Measurements from ENCODE around the gene SEC31B.

DNA sequence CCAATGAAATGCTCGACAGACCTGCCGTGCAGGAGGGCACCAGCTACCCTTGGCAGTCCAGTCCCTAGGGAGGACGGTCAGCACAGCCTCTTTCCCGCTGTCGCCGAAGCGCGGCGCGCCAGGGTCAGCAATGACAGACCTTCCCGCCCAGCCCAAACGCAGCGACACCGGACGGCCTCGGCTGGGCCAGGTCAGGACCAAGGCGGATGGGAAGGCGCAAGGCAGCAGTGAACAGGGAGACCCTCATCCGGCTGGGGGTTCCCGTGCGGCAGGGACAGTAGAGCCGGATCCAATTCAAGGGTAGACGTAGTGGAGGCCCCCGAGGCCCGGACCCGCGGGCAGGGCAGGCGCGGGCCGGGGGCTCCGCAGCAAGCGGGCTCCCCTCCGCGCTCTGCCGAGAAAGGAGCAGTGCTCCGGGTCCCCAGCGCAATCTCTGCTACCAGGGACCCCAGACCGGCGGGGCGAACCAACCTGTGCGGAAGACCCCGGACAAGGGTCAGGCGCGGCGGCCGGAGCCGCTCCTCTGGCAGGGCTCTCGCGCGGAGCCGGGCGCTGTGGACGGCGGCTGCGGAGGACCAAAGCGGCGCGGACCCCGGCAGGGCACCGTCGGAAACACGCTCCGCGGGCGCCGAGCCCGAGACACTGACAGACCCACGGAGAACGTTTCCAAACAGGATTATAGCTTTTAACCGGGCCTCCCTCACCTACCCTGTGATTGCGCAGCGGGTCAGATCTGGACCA is at the start of gene SEC31B:
- no peak for TF ChIP-seq POLR2AphosphoS5 (IDR thresholded peaks at IDR 0.05; ENCODE audit: insufficient read depth, low read depth, low read length)
- TF ChIP-seq, protein P1, sequence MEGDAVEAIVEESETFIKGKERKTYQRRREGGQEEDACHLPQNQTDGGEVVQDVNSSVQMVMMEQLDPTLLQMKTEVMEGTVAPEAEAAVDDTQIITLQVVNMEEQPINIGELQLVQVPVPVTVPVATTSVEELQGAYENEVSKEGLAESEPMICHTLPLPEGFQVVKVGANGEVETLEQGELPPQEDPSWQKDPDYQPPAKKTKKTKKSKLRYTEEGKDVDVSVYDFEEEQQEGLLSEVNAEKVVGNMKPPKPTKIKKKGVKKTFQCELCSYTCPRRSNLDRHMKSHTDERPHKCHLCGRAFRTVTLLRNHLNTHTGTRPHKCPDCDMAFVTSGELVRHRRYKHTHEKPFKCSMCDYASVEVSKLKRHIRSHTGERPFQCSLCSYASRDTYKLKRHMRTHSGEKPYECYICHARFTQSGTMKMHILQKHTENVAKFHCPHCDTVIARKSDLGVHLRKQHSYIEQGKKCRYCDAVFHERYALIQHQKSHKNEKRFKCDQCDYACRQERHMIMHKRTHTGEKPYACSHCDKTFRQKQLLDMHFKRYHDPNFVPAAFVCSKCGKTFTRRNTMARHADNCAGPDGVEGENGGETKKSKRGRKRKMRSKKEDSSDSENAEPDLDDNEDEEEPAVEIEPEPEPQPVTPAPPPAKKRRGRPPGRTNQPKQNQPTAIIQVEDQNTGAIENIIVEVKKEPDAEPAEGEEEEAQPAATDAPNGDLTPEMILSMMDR (IDR thresholded peaks at IDR 0.05; ENCODE audit: extremely low read depth in 1 of 2, insufficient read depth in 1 of 2, low read depth in 1 of 2, low read length in 2 of 2) = no peak
- TF ChIP-seq, protein P2, sequence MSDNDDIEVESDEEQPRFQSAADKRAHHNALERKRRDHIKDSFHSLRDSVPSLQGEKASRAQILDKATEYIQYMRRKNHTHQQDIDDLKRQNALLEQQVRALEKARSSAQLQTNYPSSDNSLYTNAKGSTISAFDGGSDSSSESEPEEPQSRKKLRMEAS (IDR thresholded peaks at IDR 0.05; ENCODE audit: insufficient read depth, insufficient read length) = no peak

Measured in endothelial cell of umbilical vein (primary cell).